K562 (cell line): ENCODE results near the gene GUF1. TPM values are rescaled to one million over a fixed set of nuclear protein-coding genes. Genes with fewer than 3 reads are reported as not detected.

Experiments
- CHD7 ChIP-seq: fragments of 200-600 bp; sonication (generic); IDR thresholded peaks from one replicate; pipeline ENCODE4 v1.6.1; 2012; ENCODE audit warnings: mild to moderate bottlenecking, low read depth, low read length, inconsistent platforms
- ZMIZ1 ChIP-seq, 2 experiments: fragments of 150-350 bp in 1 of 2; IDR thresholded peaks; 2 replicates each; pipeline ENCODE4 v1.6.1; 2012 to 2016; ENCODE audit warnings: low read depth in 2 of 2, low read length in 2 of 2, mild to moderate bottlenecking in 1 of 2, moderate library complexity in 1 of 2
- polyA plus RNA-seq, 8 experiments: library from polyadenylated mRNA; depleted of rRNA in 4 of 8; stranded (reverse) in 5 of 8; unstranded in 3 of 8; fragments of >200 nt; fragmentation: Nextera tagmentation in 2 of 8; fragmentation: Illumina TruSeq in 1 of 8; extraction: Ambion mirVana in 2 of 8; extraction: Trizol in 1 of 8; gene quantifications; 2 replicates each; pipeline versions ENCODE4 v1.2.1 to v1.2.3, GENCODE V29; 2011 to 2014; ENCODE audit warnings: inconsistent platforms in 1 of 8, missing spikeins in 1 of 8
- total RNA-seq, 7 experiments: library from RNA; depleted of rRNA in 6 of 7; stranded (reverse); fragments of >200 nt in 6 of 7; fragmentation: Illumina TruSeq in 2 of 7; extraction: Trizol in 2 of 7; gene quantifications; 2 replicates each; pipeline versions ENCODE4 v1.2.1 to v1.2.3, GENCODE V29; 2011 to 2021; ENCODE audit warnings: low replicate concordance in 1 of 7

The GUF1 gene
- total and polyA plus RNA-seq, 9 of the 15 experiments (the other 6 are each of a cell fraction or from before 2014, with no cell fraction given), result 8.1 to 47.5 (median 25.0) TPM

GRCh38 chr4:44720371-44720770 is 42.2 kb downstream of the GUF1 start (continued):
- TF ChIP-seq CHD7 (no peak), ZMIZ1 (IDR thresholded peaks at IDR 0.05; ENCODE audit: low read depth in 2 of 2, low read length in 2 of 2) (no peak)
